Astrocyte (in vitro differentiated cells and primary cell): ENCODE data around the gene PRRX2.

Source experiments
- EZH2 ChIP-seq: IDR thresholded peaks from 2 replicates; pipeline ENCODE4 v1.6.1; 2012; ENCODE audit warnings: mild to moderate bottlenecking, low read length, inconsistent platforms; ENCODE audit not compliant: insufficient read depth
- TF ChIP-seq, protein P1 (sequence below): IDR thresholded peaks from 2 replicates; pipeline ENCODE4 v1.5.1; 2011; ENCODE audit warnings: low read depth, mild to moderate bottlenecking, inconsistent platforms, low read length, moderate library complexity; ENCODE audit not compliant: insufficient read depth

DNA sequence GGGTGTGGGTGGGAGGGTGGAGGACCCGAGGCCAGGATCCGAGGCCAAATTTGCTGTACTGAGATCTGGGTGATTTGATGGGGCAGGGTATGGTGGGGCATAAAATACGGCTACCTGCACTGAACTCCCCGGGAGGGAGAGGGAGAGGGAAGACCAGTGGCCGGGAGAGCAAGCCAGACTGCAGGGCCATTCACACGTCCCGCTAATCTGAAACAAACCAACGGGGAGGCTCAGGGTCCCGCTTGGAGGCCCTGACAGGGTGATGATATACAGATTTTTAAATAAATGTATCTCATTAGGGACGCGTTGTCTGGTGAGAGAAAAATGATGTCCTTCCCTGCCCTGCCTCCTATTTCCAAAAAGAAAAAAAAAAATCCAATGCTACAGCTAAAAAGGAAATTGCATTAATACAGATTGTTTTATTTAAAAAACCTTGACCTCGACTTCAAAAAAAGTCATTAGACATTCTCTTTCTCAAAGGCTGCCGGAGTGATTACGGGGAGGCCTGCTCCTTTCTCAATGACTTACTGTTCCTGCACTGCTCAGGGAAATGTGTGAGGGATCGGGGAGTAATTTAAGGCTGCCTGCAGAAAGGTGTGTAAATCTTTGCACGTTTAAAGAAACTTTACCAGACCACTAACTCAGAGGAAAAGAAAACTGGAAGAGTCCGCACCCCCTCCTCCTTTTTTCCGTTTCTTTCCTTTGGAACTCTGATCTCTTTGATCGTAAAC lies 11.5 kb upstream of the PRRX2 start:
- TF ChIP-seq, protein P1, sequence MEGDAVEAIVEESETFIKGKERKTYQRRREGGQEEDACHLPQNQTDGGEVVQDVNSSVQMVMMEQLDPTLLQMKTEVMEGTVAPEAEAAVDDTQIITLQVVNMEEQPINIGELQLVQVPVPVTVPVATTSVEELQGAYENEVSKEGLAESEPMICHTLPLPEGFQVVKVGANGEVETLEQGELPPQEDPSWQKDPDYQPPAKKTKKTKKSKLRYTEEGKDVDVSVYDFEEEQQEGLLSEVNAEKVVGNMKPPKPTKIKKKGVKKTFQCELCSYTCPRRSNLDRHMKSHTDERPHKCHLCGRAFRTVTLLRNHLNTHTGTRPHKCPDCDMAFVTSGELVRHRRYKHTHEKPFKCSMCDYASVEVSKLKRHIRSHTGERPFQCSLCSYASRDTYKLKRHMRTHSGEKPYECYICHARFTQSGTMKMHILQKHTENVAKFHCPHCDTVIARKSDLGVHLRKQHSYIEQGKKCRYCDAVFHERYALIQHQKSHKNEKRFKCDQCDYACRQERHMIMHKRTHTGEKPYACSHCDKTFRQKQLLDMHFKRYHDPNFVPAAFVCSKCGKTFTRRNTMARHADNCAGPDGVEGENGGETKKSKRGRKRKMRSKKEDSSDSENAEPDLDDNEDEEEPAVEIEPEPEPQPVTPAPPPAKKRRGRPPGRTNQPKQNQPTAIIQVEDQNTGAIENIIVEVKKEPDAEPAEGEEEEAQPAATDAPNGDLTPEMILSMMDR, result no peak
- TF ChIP-seq EZH2, result no peak
